K562 (cell line): ENCODE data around the gene RALGAPB. TPM values are rescaled to one million over a fixed set of nuclear protein-coding genes. Genes with fewer than 3 reads are reported as not detected.

Source experiments
- ASH1L ChIP-seq: fragments of 450-650 bp; IDR thresholded peaks from 2 replicates; pipeline ENCODE4 v1.6.1; 2018; ENCODE audit warnings: borderline replicate concordance, mild to moderate bottlenecking, low read depth; ENCODE audit not compliant: partially characterized antibody
- ATF3 ChIP-seq, 2 experiments: fragments of 450-650 bp in 1 of 2; sonication (generic) in 1 of 2; formaldehyde crosslinking in 1 of 2; IDR thresholded peaks in 1 of 2; conservative IDR thresholded peaks in 1 of 2; 2 replicates each; pipeline versions ENCODE4 v1.6.1 to v1.8.1; 2016 to 2023; ENCODE audit warnings: mild to moderate bottlenecking in 2 of 2, moderate library complexity in 2 of 2, inconsistent platforms in 1 of 2, missing genetic modification reagents in 1 of 2
- BRF2 ChIP-seq: IDR thresholded peaks from 3 replicates; pipeline ENCODE4 v1.6.1; 2011; ENCODE audit warnings: borderline replicate concordance, mild to moderate bottlenecking; ENCODE audit not compliant: insufficient read length, insufficient read depth
- CBX5 ChIP-seq: IDR thresholded peaks from 2 replicates; pipeline ENCODE4 v1.6.1; 2014; ENCODE audit warnings: low read depth, borderline replicate concordance
- CBX8 ChIP-seq: fragments of 200-600 bp; sonication (generic); IDR thresholded peaks from 2 replicates; pipeline ENCODE4 v1.6.1; 2012; ENCODE audit warnings: borderline replicate concordance, mixed run types, low read depth, mild to moderate bottlenecking, moderate library complexity, mixed read lengths, low read length, control low read depth, inconsistent platforms; ENCODE audit not compliant: poor library complexity, severe bottlenecking; ENCODE audit errors: extremely low read depth
- CHD1 ChIP-seq: fragments of 200-600 bp; sonication (generic); IDR thresholded peaks from one replicate; pipeline ENCODE4 v1.6.1; 2012; ENCODE audit warnings: mild to moderate bottlenecking, moderate library complexity, low read length, inconsistent platforms
- CTCFL ChIP-seq: IDR thresholded peaks from 2 replicates; pipeline ENCODE4 v1.6.1; 2011; ENCODE audit warnings: borderline replicate concordance, low read depth, mild to moderate bottlenecking, moderate library complexity, low read length; ENCODE audit not compliant: insufficient read depth, poor library complexity, severe bottlenecking
- EP400 ChIP-seq: fragments of 450-650 bp; IDR thresholded peaks from 2 replicates; pipeline ENCODE4 v1.6.1; 2017; ENCODE audit warnings: antibody characterized with exemption, mild to moderate bottlenecking, moderate library complexity
- HNRNPL ChIP-seq: fragments of 200-400 bp; formaldehyde crosslinking; IDR thresholded peaks from 2 replicates; pipeline ENCODE4 v1.6.1; 2017; ENCODE audit warnings: low read depth, mild to moderate bottlenecking, low read length
- MAFK ChIP-seq: IDR thresholded peaks from 2 replicates; pipeline ENCODE4 v1.6.1; 2011; ENCODE audit warnings: low read length, improper control_type of control experiment
- MAX ChIP-seq: sonication (generic); formaldehyde crosslinking; IDR thresholded peaks from 2 replicates; pipeline ENCODE4 v1.9.0; 2022; ENCODE audit warnings: mild to moderate bottlenecking, missing genetic modification reagents
- MCM3 ChIP-seq: fragments of 450-650 bp; IDR thresholded peaks from 2 replicates; pipeline ENCODE4 v1.6.1; 2016
- MYNN ChIP-seq, 2 experiments: sonication (generic); formaldehyde crosslinking in 1 of 2; IDR thresholded peaks; 2 replicates each; pipeline versions ENCODE4 v1.5.0 to v1.6.1; 2016 to 2020; ENCODE audit warnings: antibody characterized with exemption in 1 of 2, missing genetic modification reagents in 1 of 2
- SLC30A9 ChIP-seq: fragments of 250-450 bp; sonication (Bioruptor Pico); IDR thresholded peaks from 2 replicates; pipeline ENCODE4 v1.8.0; 2022; ENCODE audit warnings: mild to moderate bottlenecking, moderate library complexity
- STAG1 ChIP-seq: sonication (generic); formaldehyde crosslinking; IDR thresholded peaks from 2 replicates; pipeline ENCODE4 v1.5.0; 2020; ENCODE audit warnings: missing genetic modification reagents, borderline replicate concordance
- STAT5A ChIP-seq: IDR thresholded peaks from 2 replicates; pipeline ENCODE4 v1.6.1; 2012; ENCODE audit warnings: low read length, inconsistent platforms, borderline replicate concordance
- TAL1 ChIP-seq: fragments of 450-650 bp; IDR thresholded peaks from 2 replicates; pipeline ENCODE4 v1.6.1; 2016; ENCODE audit warnings: mild to moderate bottlenecking
- TCF15 ChIP-seq: fragments of 250-450 bp; sonication (Bioruptor Pico); IDR thresholded peaks from 2 replicates; pipeline ENCODE4 v1.8.0; 2022; ENCODE audit warnings: moderate library complexity, mild to moderate bottlenecking, inconsistent platforms
- ZNF398 ChIP-seq: fragments of 250-450 bp; sonication (Bioruptor Pico); IDR thresholded peaks from 2 replicates; pipeline ENCODE4 v1.8.0; 2021; ENCODE audit warnings: moderate library complexity, mild to moderate bottlenecking, inconsistent platforms
- ZNF764 ChIP-seq: fragments of 250-450 bp; sonication (Bioruptor Pico); IDR thresholded peaks from 2 replicates; pipeline ENCODE4 v1.4.0; 2020; ENCODE audit warnings: low read depth, mild to moderate bottlenecking, moderate library complexity
- polyA plus RNA-seq, 8 experiments: library from polyadenylated mRNA; depleted of rRNA in 4 of 8; stranded (reverse) in 5 of 8; unstranded in 3 of 8; fragments of >200 nt; fragmentation: Nextera tagmentation in 2 of 8; fragmentation: Illumina TruSeq in 1 of 8; extraction: Ambion mirVana in 2 of 8; extraction: Trizol in 1 of 8; gene quantifications; 2 replicates each; pipeline versions ENCODE4 v1.2.1 to v1.2.3, GENCODE V29; 2011 to 2014; ENCODE audit warnings: inconsistent platforms in 1 of 8, missing spikeins in 1 of 8
- total RNA-seq, 7 experiments: library from RNA; depleted of rRNA in 6 of 7; stranded (reverse); fragments of >200 nt in 6 of 7; fragmentation: Illumina TruSeq in 2 of 7; extraction: Trizol in 2 of 7; gene quantifications; 2 replicates each; pipeline versions ENCODE4 v1.2.1 to v1.2.3, GENCODE V29; 2011 to 2021; ENCODE audit warnings: low replicate concordance in 1 of 7

RALGAPB gene
- total and polyA plus RNA-seq, 9 of the 15 experiments (the other 6 are each of a cell fraction or from before 2014, with no cell fraction given) = 4.3 to 25.6 (median 13.6) TPM

- TF ChIP-seq ZNF398 (no peak), TAL1 (peak; percentile 86), CTCFL (no peak), STAT5A (peak; percentile 99), BRF2 (no peak), CHD1 (no peak), HNRNPL (no peak), STAG1 (CRISPR knock-in tag) (no peak), MAFK (peak; percentile 87), MYNN (IDR thresholded peaks at IDR 0.05) (0 out of 2 replicates have a peak, but pooled peaks have one; percentile 39), MYNN (CRISPR knock-in tag; IDR thresholded peaks at IDR 0.05) (no peak), CBX8 (no peak), SLC30A9 (CRISPR knock-in tag) (no peak), TCF15 (CRISPR knock-in tag) (no peak), CBX5 (no peak), ATF3 (IDR thresholded peaks at IDR 0.05) (peak; percentile 67; the same call in 1 of the 2 replicates), ATF3 (CRISPR knock-in tag; conservative IDR thresholded peaks at IDR 0.05) (no peak; the same call in 1 of the 2 replicates), ASH1L (no peak), ZNF764 (CRISPR knock-in tag) (no peak), EP400 (peak; percentile 64), MCM3 (no peak), MAX (CRISPR knock-in tag) (no peak)
These were observed 19.6 kb upstream of the RALGAPB start (continued) for GRCh38 chr20:38452880-38453624.
